Liver (tissue), 9 donors: ENCODE results near the gene CELF4. TPM values are rescaled to one million over a fixed set of nuclear protein-coding genes. Genes with fewer than 3 reads are reported as not detected.

Source experiments
- DNase-seq: peaks from one replicate; pipeline ENCODE4 v3.0.0-alpha.2; 2017; ENCODE audit warnings: low spot score
- H3K27ac ChIP-seq, 2 donors: one replicate each; pipeline ENCODE4 v1.7.0; 2013; ENCODE audit warnings: inconsistent platforms in 2 of 2, low read length in 2 of 2, control low read depth in 1 of 2, low read depth in 1 of 2, mild to moderate bottlenecking in 1 of 2
- H3K27me3 ChIP-seq, 4 donors: one replicate each; pipeline versions ENCODE4 v1.6.1 to v1.7.0; 2013; ENCODE audit warnings: low read length in 3 of 4, inconsistent platforms in 1 of 4, mild to moderate bottlenecking in 1 of 4, moderate library complexity in 1 of 4; ENCODE audit not compliant: control insufficient read depth in 4 of 4, insufficient read depth in 4 of 4
- H3K36me3 ChIP-seq, 4 donors: one replicate each; pipeline versions ENCODE4 v1.6.1 to v1.7.0; 2013; ENCODE audit warnings: low read length in 3 of 4, mild to moderate bottlenecking in 3 of 4, low read depth in 1 of 4, moderate library complexity in 1 of 4; ENCODE audit not compliant: control insufficient read depth in 4 of 4, insufficient read depth in 3 of 4
- H3K4me1 ChIP-seq, 4 donors: one replicate each; pipeline versions ENCODE4 v1.6.1 to v1.7.0; 2013; ENCODE audit warnings: low read length in 3 of 4, mild to moderate bottlenecking in 3 of 4, moderate library complexity in 1 of 4; ENCODE audit not compliant: control insufficient read depth in 4 of 4, insufficient read depth in 4 of 4
- H3K4me3 ChIP-seq, 3 donors: one replicate each; pipeline versions ENCODE4 v1.6.1 to v1.7.0; 2013; ENCODE audit warnings: low read length in 3 of 3, control low read depth in 1 of 3, low read depth in 1 of 3, mild to moderate bottlenecking in 1 of 3
- H3K9ac ChIP-seq, 2 donors: one replicate each; pipeline ENCODE4 v1.7.0; 2013; ENCODE audit warnings: low read length in 2 of 2, mild to moderate bottlenecking in 2 of 2, moderate library complexity in 2 of 2, control low read depth in 1 of 2, low read depth in 1 of 2
- H3K9me3 ChIP-seq, 4 donors: one replicate each; pipeline versions ENCODE4 v1.6.1 to v1.7.0; 2013; ENCODE audit warnings: low read length in 3 of 4; ENCODE audit not compliant: control insufficient read depth in 4 of 4
- ATF3 ChIP-seq: IDR thresholded peaks from 2 replicates; pipeline ENCODE4 v1.6.1; 2016; ENCODE audit warnings: antibody characterized with exemption
- CTCF ChIP-seq: fragments of 150-350 bp; IDR thresholded peaks from 2 replicates; pipeline ENCODE4 v1.5.1; 2017; ENCODE audit warnings: improper control_type of control experiment, low read depth, low read length; ENCODE audit not compliant: missing input control
- EGR1 ChIP-seq, 2 donors: IDR thresholded peaks; 2 replicates each; pipeline ENCODE4 v1.6.1; 2016 to 2018; ENCODE audit warnings: antibody characterized with exemption in 2 of 2, low read depth in 2 of 2
- FOXA1 ChIP-seq: IDR thresholded peaks from 2 replicates; pipeline ENCODE4 v1.6.1; 2016; ENCODE audit warnings: antibody characterized with exemption
- FOXA2 ChIP-seq: IDR thresholded peaks from 2 replicates; pipeline ENCODE4 v1.6.1; 2016; ENCODE audit warnings: antibody characterized with exemption
- GABPA ChIP-seq, 2 donors: IDR thresholded peaks in 1 of 2; conservative IDR thresholded peaks in 1 of 2; 2 replicates each; pipeline ENCODE4 v1.6.1; 2016; ENCODE audit warnings: antibody characterized with exemption in 2 of 2, mild to moderate bottlenecking in 1 of 2, moderate library complexity in 1 of 2
- HNF4A ChIP-seq, 2 donors: conservative IDR thresholded peaks; 2 replicates each; pipeline ENCODE4 v1.6.1; 2016; ENCODE audit warnings: antibody characterized with exemption in 2 of 2, mild to moderate bottlenecking in 2 of 2
- HNF4G ChIP-seq: IDR thresholded peaks from 2 replicates; pipeline ENCODE4 v1.6.1; 2016; ENCODE audit warnings: antibody characterized with exemption
- JUND ChIP-seq, 2 donors: IDR thresholded peaks; 2 replicates each; pipeline ENCODE4 v1.6.1; 2016; ENCODE audit warnings: antibody characterized with exemption in 2 of 2
- MAX ChIP-seq: IDR thresholded peaks from 2 replicates; pipeline ENCODE4 v1.6.1; 2016; ENCODE audit warnings: antibody characterized with exemption
- NR2F2 ChIP-seq: IDR thresholded peaks from 2 replicates; pipeline ENCODE4 v1.6.1; 2016; ENCODE audit warnings: antibody characterized with exemption
- RAD21 ChIP-seq, 2 donors: IDR thresholded peaks; 2 replicates each; pipeline ENCODE4 v1.6.1; 2016; ENCODE audit warnings: antibody characterized with exemption in 2 of 2, mild to moderate bottlenecking in 2 of 2
- REST ChIP-seq: IDR thresholded peaks from 2 replicates; pipeline ENCODE4 v1.6.1; 2016; ENCODE audit warnings: antibody characterized with exemption, mild to moderate bottlenecking
- RXRA ChIP-seq, 2 donors: IDR thresholded peaks; 2 replicates each; pipeline ENCODE4 v1.6.1; 2017 to 2018; ENCODE audit warnings: antibody characterized with exemption in 2 of 2, mild to moderate bottlenecking in 1 of 2
- SP1 ChIP-seq: IDR thresholded peaks from 2 replicates; pipeline ENCODE4 v1.6.1; 2018; ENCODE audit warnings: antibody characterized with exemption, mild to moderate bottlenecking
- TAF1 ChIP-seq: conservative IDR thresholded peaks from 2 replicates; pipeline ENCODE4 v1.6.1; 2016; ENCODE audit warnings: antibody characterized with exemption, mild to moderate bottlenecking
- YY1 ChIP-seq: IDR thresholded peaks from 2 replicates; pipeline ENCODE4 v1.6.1; 2016; ENCODE audit warnings: antibody characterized with exemption, mild to moderate bottlenecking
- ZBTB33 ChIP-seq: IDR thresholded peaks from 2 replicates; pipeline ENCODE4 v1.6.1; 2016; ENCODE audit warnings: antibody characterized with exemption
- WGBS: extraction: QIAGEN DNeasy Blood & Tissue Kit; methylation state at CpG from one replicate; pipeline ENCODE4 v1.1.7; 2013; 5-methylcytosine and 5-hydroxymethylcytosine counted together
- polyA plus RNA-seq, 2 donors: library from polyadenylated mRNA; stranded (reverse) in 1 of 2; unstranded in 1 of 2; fragments of 200-250 nt in 1 of 2; fragments of >200 nt in 1 of 2; fragmentation: Nextera tagmentation in 1 of 2; extraction: Ambion mirVana in 1 of 2; gene quantifications; one replicate each; pipeline versions ENCODE4 v1.2.1 to v1.2.3, GENCODE V29; 2013 to 2015
- total RNA-seq, 2 donors: library from RNA; depleted of rRNA; stranded (reverse); fragments of >200 nt; gene quantifications; one replicate each; pipeline ENCODE4 v1.2.3, GENCODE V29; 2014
- donor health status: healthy.
- donor health status: healthy.
- donor health status: healthy.
- donor health status: healthy.
- donor health status: healthy.

CELF4 gene
- total and polyA plus RNA-seq, 4 donors = 0.08 to 0.28 (median 0.21) TPM; not detected in 1

GRCh38 chr18:37568671-37569070 lies 3.1 kb upstream of the CELF4 start:
- peaks cover 15 to 29% (median 20%) of the 10 kb centered on the region in 4 donors for H3K4me1 ChIP-seq
- H3K36me3 ChIP-seq = no peaks in the 10 kb centered on the region
- H3K27ac ChIP-seq = no peak overlapping the region
- peaks cover 0 to 19% (median 15%) of the 10 kb centered on the region in 4 donors for H3K27me3 ChIP-seq
- H3K9me3 ChIP-seq = no peaks in the 10 kb centered on the region
- DNase-seq = no peak
- H3K9ac ChIP-seq = no peak overlapping the region
- 36% methylated on average over 4 of the region's 4 CpGs for WGBS
- TF ChIP-seq RAD21 (IDR thresholded peaks at IDR 0.05) (no peak), FOXA1 (no peak), HNF4A (conservative IDR thresholded peaks at IDR 0.05) (no peak), CTCF (no peak), RXRA (IDR thresholded peaks at IDR 0.05) (no peak), MAX (no peak), HNF4G (no peak), FOXA2 (no peak), ATF3 (no peak), REST (no peak), EGR1 (IDR thresholded peaks at IDR 0.05; ENCODE audit: low read depth in 2 of 2) (no peak), YY1 (no peak), ZBTB33 (no peak), NR2F2 (no peak), TAF1 (no peak), JUND (IDR thresholded peaks at IDR 0.05) (no peak), GABPA (IDR thresholded peaks at IDR 0.05 in 1 of 2, conservative IDR thresholded peaks at IDR 0.05 in 1 of 2) (no peak), SP1 (no peak)
- H3K4me3 ChIP-seq = no peak overlapping the region
